NB4 (cell line): Measurements from ENCODE around the gene ZNF236.

Experiments
- CTCF ChIP-seq: IDR thresholded peaks from one replicate; pipeline ENCODE4 v1.5.1; 2012; ENCODE audit warnings: low read depth, low read length
- MAX ChIP-seq: IDR thresholded peaks from 2 replicates; pipeline ENCODE4 v1.6.1; 2011; ENCODE audit warnings: low read depth, low read length
- MYC ChIP-seq: IDR thresholded peaks from 2 replicates; pipeline ENCODE4 v1.6.1; 2011; ENCODE audit warnings: low read depth, low read length
- POLR2A ChIP-seq: IDR thresholded peaks from 2 replicates; pipeline ENCODE4 v1.6.1; 2011; ENCODE audit warnings: mild to moderate bottlenecking; ENCODE audit not compliant: insufficient read length; ENCODE audit errors: extremely low read depth

GRCh38 chr18:76885001-76885400 is 62.6 kb downstream of the ZNF236 start:
- TF ChIP-seq CTCF (no peak), MAX (no peak), MYC (no peak), POLR2A (no peak)
